HG02870 (cell line): ENCODE data around the gene ACAD9.
"Not testable (repeated sequence)": the region's sequence is repeated elsewhere in the genome, so short reads cannot be mapped to it uniquely, and the experiment has no call there.

Experiments
- ATAC-seq: cut with Tn5 transposase; IDR thresholded peaks from one replicate; pipeline ENCODE4 v1.9.1; 2021; ENCODE audit warnings: mild to moderate bottlenecking, moderate library complexity; ENCODE audit not compliant: unreplicated experiment

The ACAD9 gene

GRCh38 chr3:128859630-128860029, 19.8 kb upstream of the ACAD9 start:
- ATAC-seq, result no peak

GRCh38 chr3:128861491-128861890, 17.9 kb upstream of the ACAD9 start:
- ATAC-seq, result no peak

GRCh38 chr3:128863560-128863959, 15.9 kb upstream of the ACAD9 start:
- ATAC-seq, result no peak

- no peak for ATAC-seq
These were observed 15.0 kb upstream of the ACAD9 start for GRCh38 chr3:128864351-128864811.

GRCh38 chr3:128864849-128865804, 14.3 kb upstream of the ACAD9 start:
- ATAC-seq, result not testable (repeated sequence)

GRCh38 chr3:128867200-128868125, 12.0 kb upstream of the ACAD9 start:
- no peak for ATAC-seq

- ATAC-seq, result no peak
These were observed 9.1 kb upstream of the ACAD9 start for GRCh38 chr3:128870347-128870746.

GRCh38 chr3:128872282-128872681, 7.1 kb upstream of the ACAD9 start:
- ATAC-seq, result no peak

GRCh38 chr3:128872744-128873143, 6.7 kb upstream of the ACAD9 start:
- no peak for ATAC-seq

- no peak for ATAC-seq
These were observed 6.0 kb upstream of the ACAD9 start for GRCh38 chr3:128873244-128874022.

GRCh38 chr3:128874481-128875180, 4.8 kb upstream of the ACAD9 start:
- no peak for ATAC-seq

- ATAC-seq, result no peak
These were observed 3.8 kb upstream of the ACAD9 start for GRCh38 chr3:128875556-128876120.

GRCh38 chr3:128878011-128878457, 1.4 kb upstream of the ACAD9 start:
- no peak for ATAC-seq

- ATAC-seq, result no peak
These were observed 780 bp upstream of the ACAD9 start for GRCh38 chr3:128878556-128879124.

GRCh38 chr3:128879991-128880390, 571 bp downstream of the ACAD9 start:
- no peak for ATAC-seq

GRCh38 chr3:128880455-128880854, 1.0 kb downstream of the ACAD9 start:
- not testable (repeated sequence) for ATAC-seq

GRCh38 chr3:128881576-128881975, 2.2 kb downstream of the ACAD9 start:
- ATAC-seq, result no peak

GRCh38 chr3:128882719-128883118, 3.3 kb downstream of the ACAD9 start:
- ATAC-seq, result no peak

GRCh38 chr3:128884992-128885391, 5.6 kb downstream of the ACAD9 start:
- no peak for ATAC-seq
